NCI-H510A treated with DMSO at 0.1 percent for 48 hours (cell line): Measurements from ENCODE around the gene VPS4A.
A peak's percentile ranks its signal among the peaks of the same experiment; 100 is the strongest.
"Not testable (repeated sequence)": the region's sequence is repeated elsewhere in the genome, so short reads cannot be mapped to it uniquely, and the experiment has no call there.

ENCODE experiments used
- DNase-seq: peaks from one replicate; lab custom pipeline; 2025; lab: John Stamatoyannopoulos, UW

VPS4A gene

GRCh38 chr16:69327585-69328310 is 16.6 kb downstream of the VPS4A start:
- DNase-seq, result no peak

GRCh38 chr16:69328854-69329316 is 17.7 kb downstream of the VPS4A start:
- no peak for DNase-seq

GRCh38 chr16:69329369-69330285 is 18.5 kb downstream of the VPS4A start:
- DNase-seq, result no peak

- peak; percentile 74 for DNase-seq
Measured at GRCh38 chr16:69330286-69331109, 19.3 kb downstream of the VPS4A start, which contains the start of gene PDF. TSS of gene PDF (minus strand) at chr16:69330588. CDS start at chr16:69330570, 18 bp downstream.

- DNase-seq, result no peak
Measured at GRCh38 chr16:69334696-69335095, 23.5 kb downstream of the VPS4A start.

GRCh38 chr16:69338557-69339288 is 27.6 kb downstream of the VPS4A start:
- DNase-seq, result peak; percentile 45

GRCh38 chr16:69339289-69340094 is 28.3 kb downstream of the VPS4A start, which contains the start of the genes COG8 and NIP7:
TSS of gene COG8 (minus strand) at chr16:69339564. CDS start at chr16:69339552, 12 bp downstream.
TSS of gene NIP7 (plus strand) at chr16:69339772. CDS start at chr16:69339830, 58 bp downstream.
- peak; percentile 94 for DNase-seq

- no peak for DNase-seq
Measured at GRCh38 chr16:69340095-69340644, 29.0 kb downstream of the VPS4A start.

GRCh38 chr16:69344171-69344570 is 33.0 kb downstream of the VPS4A start:
- DNase-seq, result no peak

- DNase-seq, result no peak
Measured at GRCh38 chr16:69345923-69346322, 34.8 kb downstream of the VPS4A start.

- no peak for DNase-seq
Measured at GRCh38 chr16:69346683-69347082, 35.5 kb downstream of the VPS4A start.

GRCh38 chr16:69348222-69348621 is 37.1 kb downstream of the VPS4A start:
- DNase-seq, result no peak

GRCh38 chr16:69349536-69349935 is 38.4 kb downstream of the VPS4A start:
- DNase-seq, result no peak

GRCh38 chr16:69350536-69351133 is 39.5 kb downstream of the VPS4A start:
- no peak for DNase-seq

- DNase-seq, result no peak
Measured at GRCh38 chr16:69351309-69352027, 40.3 kb downstream of the VPS4A start, which contains the start of gene TMED6. TSS of gene TMED6 (minus strand) at chr16:69351786. CDS start at chr16:69351753, 33 bp downstream.

- not testable (repeated sequence) for DNase-seq
Measured at GRCh38 chr16:69360070-69360469, 48.9 kb downstream of the VPS4A start.

GRCh38 chr16:69363281-69363717 is 52.1 kb downstream of the VPS4A start:
- DNase-seq, result no peak

GRCh38 chr16:69364088-69364487 is 52.9 kb downstream of the VPS4A start:
- DNase-seq, result no peak

- no peak for DNase-seq
Measured at GRCh38 chr16:69365901-69366300, 54.8 kb downstream of the VPS4A start.
